ENCODE measurements around the gene VWA1.
"Not testable (repeated sequence)": the region's sequence is repeated elsewhere in the genome, so short reads cannot be mapped to it uniquely, and the experiment has no call there.

DNA sequence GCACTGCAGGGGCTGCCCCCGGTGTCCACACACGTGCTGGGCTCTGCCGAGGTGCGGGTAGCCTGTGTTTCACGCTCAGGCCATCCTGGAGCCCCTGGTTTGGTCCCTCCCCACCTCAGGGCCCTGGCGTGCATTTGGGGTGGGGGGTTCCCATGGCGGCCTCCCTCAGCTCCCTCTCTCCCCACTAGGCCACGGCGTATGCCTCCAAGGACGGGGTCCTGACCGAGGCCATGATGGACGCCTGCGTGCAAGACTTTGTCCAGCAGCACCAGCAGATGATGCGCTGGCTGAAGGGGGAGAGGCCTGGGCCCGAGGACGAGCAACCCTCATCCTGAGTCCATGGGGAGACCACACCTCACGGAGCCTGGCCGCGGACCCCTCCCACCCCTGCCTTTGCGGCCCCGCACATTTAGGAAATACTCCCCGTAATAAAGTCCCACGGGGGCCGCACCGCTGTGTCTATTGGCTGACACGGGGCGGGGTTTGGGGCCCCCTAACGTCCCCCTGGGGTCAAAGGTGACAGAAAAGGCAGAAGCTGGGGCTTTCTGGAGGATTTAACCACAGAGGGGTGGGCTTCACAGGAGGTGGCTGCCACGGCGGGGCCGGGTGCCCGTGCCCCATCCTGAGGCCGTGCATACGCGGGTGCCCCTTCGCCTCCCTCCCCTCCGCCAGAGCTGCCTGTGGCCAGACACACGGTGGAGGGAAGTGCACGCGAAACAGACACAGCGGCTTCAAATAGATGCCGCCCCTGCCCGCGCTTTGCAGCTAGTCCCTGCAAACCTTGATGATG is 32.9 kb downstream of the VWA1 start:
- not testable (repeated sequence) for TF ChIP-seq EP300 (IDR thresholded peaks at IDR 0.05)
- TF ChIP-seq, protein P1, sequence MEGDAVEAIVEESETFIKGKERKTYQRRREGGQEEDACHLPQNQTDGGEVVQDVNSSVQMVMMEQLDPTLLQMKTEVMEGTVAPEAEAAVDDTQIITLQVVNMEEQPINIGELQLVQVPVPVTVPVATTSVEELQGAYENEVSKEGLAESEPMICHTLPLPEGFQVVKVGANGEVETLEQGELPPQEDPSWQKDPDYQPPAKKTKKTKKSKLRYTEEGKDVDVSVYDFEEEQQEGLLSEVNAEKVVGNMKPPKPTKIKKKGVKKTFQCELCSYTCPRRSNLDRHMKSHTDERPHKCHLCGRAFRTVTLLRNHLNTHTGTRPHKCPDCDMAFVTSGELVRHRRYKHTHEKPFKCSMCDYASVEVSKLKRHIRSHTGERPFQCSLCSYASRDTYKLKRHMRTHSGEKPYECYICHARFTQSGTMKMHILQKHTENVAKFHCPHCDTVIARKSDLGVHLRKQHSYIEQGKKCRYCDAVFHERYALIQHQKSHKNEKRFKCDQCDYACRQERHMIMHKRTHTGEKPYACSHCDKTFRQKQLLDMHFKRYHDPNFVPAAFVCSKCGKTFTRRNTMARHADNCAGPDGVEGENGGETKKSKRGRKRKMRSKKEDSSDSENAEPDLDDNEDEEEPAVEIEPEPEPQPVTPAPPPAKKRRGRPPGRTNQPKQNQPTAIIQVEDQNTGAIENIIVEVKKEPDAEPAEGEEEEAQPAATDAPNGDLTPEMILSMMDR (IDR thresholded peaks at IDR 0.05), result not testable (repeated sequence)
